Natural killer cell treated with Interleukin-12 subunit alpha and Interleukin-12 subunit beta and Interleukin-15 and Interleukin-18, amount 100 ng/mL, for 72 hours (primary cell): ENCODE results near the gene TMEM63A. TPM values are rescaled to one million over a fixed set of nuclear protein-coding genes. Genes with fewer than 3 reads are reported as not detected.
"Not testable (repeated sequence)": the region's sequence is repeated elsewhere in the genome, so short reads cannot be mapped to it uniquely, and the experiment has no call there.

ENCODE experiments used
- ATAC-seq, 2 donors: fragments of 150-1000 bp; cut with Tn5 transposase in 1 of 2; sonication (Bioruptor Pico), chemical (Tn5 transposase) in 1 of 2; 2 replicates each; pipeline ENCODE4 v1.10.0; 2021
- DNase-seq: peaks from one replicate; pipeline ENCODE4 v3.0.0; 2022; ENCODE audit warnings: low spot score
- H3K27ac Mint-ChIP-seq, 2 donors: 1 replicate in 1 of 2; 2 replicates in 1 of 2; pipeline ENCODE4 v1.8.0; 2022; ENCODE audit warnings: mixed read lengths in 2 of 2, mild to moderate bottlenecking in 1 of 2, moderate library complexity in 1 of 2
- H3K27me3 Mint-ChIP-seq, 2 donors: 1 replicate in 1 of 2; 2 replicates in 1 of 2; pipeline ENCODE4 v1.8.0; 2022; ENCODE audit warnings: mixed read lengths in 2 of 2
- H3K36me3 Mint-ChIP-seq: one replicate; pipeline ENCODE4 v1.8.0; 2022; ENCODE audit warnings: mixed read lengths
- H3K4me1 Mint-ChIP-seq, 2 donors: 1 replicate in 1 of 2; 2 replicates in 1 of 2; pipeline ENCODE4 v1.8.0; 2022; ENCODE audit warnings: low read depth in 2 of 2, mixed read lengths in 2 of 2, mild to moderate bottlenecking in 1 of 2
- H3K4me3 Mint-ChIP-seq: one replicate; pipeline ENCODE4 v1.8.0; 2022; ENCODE audit warnings: mixed read lengths
- H3K9me3 Mint-ChIP-seq: 2 replicates; pipeline ENCODE4 v1.8.0; 2022; ENCODE audit warnings: mixed read lengths
- total RNA-seq, 2 donors: library from RNA; stranded (reverse); gene quantifications; one replicate each; pipeline ENCODE4 v1.2.3, GENCODE V29; 2022

Gene TMEM63A
- total RNA-seq, 2 donors from 2014 or later = 42.7 to 53.6 TPM

DNA sequence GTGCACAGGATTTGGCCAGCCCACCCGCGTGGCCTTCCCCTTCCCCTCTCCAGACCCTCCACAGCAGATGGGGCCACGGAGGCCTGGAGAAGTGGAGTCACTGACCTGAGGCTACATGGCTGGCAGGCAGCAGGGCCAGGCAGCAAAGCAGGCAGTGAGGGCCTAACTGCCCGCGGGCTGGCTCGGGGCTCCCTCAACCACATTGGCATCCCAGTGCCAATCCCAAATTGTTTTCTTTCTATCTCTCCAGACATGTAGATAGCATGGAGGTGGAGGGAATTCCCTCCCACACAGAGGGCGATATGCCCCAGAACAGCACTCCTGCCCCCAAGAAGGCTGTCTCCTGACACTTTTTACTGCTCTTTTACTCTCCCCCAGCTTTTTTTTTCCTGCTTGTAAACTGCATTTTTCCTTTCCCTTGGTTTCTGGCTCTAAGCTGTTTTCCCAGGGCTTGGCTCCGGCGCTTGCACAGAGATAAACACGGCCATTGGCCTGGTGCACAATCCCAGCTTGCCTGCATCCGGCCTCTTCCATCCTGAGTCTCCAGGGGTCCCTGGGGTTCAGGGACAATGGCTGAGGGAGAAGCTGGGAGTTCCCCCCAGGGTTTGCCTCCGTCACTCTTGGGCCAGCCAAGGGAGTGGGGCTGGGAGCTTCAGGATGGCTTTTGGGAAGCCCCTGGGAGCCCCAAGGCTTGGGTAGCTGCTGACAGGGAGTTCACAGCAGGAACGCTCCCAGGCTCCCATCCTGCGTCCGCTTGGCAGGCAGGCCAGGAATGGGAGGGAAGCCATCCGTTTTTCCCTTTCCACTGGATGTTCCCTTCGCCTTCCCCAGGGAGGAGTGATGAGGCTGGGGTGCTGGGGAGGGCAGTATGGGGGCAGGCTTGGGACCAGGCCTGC lies 65.3 kb downstream of the TMEM63A start:
- Mint-ChIP-seq H3K27ac (no peak overlapping the region), H3K4me1 (no peaks in the 10 kb centered on the region), H3K36me3 (no peaks in the 10 kb centered on the region), H3K27me3 (no peaks in the 10 kb centered on the region), H3K4me3 (no peak overlapping the region), H3K9me3 (no peaks in the 10 kb centered on the region)
- ATAC-seq (no peak), DNase-seq (no peak)

DNA sequence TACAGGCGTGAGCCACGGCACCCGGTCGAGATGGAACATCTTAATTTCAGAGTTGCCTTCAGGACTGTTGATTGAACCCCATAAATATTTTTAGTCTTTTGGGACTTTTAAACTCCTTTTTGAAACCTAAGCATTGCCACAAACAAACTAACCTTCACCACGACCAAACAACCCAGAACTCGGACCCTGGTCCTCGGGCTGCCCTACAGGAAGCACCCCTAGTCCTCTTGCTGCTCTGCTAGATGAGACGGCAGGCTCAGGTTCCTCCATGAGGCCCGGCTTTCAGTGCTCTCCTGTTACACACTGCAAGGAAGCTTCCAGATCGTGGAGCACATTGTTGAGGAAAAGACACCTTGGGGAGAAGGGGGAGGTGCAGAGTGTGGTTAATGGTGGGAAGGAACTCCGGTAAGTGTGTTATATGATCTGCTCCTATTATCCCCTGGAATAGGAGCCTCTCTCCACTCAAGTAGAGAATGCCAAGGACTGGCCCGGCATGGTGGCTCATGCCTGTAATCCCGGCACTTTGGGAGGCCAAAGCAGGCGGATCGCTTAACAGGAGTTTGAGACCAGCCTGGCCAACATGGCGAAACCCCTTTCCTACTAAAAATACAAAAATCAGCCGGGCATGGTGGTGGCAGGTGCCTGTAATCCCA lies 66.5 kb downstream of the TMEM63A start:
- no peaks in the 10 kb centered on the region for H3K36me3 Mint-ChIP-seq
- peaks cover 0 to under 1% of the 10 kb centered on the region in 2 donors for H3K4me1 Mint-ChIP-seq
- DNase-seq (no peak), ATAC-seq (no peak)
- H3K27ac Mint-ChIP-seq = no peak overlapping the region
- H3K27me3 Mint-ChIP-seq = peaks cover 0 to under 1% of the 10 kb centered on the region in 2 donors
- H3K4me3 Mint-ChIP-seq = no peak overlapping the region
- H3K9me3 Mint-ChIP-seq = no peaks in the 10 kb centered on the region

DNA sequence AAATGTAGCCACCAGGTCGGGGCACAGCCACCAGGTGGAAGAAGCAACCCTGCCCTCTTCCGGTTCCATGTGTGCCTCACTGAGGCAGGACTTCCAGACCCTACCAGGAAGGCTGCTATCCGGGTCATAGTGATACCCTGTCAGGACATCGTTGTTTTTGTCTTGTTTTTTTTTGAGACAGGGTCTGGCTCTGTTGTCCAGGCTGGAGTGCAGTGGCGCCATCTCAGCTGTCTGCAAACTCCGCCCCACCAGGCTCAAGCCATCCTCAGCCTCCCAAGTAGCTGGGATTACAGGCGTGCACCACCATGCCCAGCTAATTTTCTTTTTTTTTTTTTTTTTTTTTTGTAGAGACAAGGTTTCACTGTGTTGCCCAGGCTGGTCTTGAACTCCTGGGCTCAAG lies 67.1 kb downstream of the TMEM63A start:
- H3K27me3 Mint-ChIP-seq, H3K4me1 Mint-ChIP-seq, DNase-seq, ATAC-seq, H3K27ac Mint-ChIP-seq, H3K36me3 Mint-ChIP-seq, H3K9me3 Mint-ChIP-seq, H3K4me3 Mint-ChIP-seq: not testable (repeated sequence)

DNA sequence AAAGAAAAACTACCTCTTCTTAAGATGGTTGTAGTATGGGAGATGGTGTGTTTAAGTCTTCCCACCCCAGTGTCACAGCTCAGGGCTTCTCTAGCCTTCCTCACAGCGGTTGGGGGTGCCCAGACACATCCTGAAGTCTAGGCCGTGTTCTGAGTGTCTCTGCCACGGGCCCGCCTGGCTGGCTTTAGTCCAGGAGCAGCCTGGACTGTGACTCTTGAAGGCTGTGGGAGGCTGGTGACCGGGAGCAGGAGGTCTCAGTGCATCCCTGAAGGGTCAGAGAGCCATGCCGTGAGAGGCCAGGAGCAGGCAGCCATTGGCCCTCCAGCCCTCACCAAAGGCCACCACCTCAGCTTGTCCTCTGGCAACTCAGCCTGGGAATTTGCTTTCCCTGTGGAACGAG lies 67.8 kb downstream of the TMEM63A start:
- Mint-ChIP-seq H3K4me3 (no peak overlapping the region), H3K9me3 (no peaks in the 10 kb centered on the region), H3K27ac (no peak overlapping the region), H3K36me3 (no peaks in the 10 kb centered on the region), H3K27me3 (peaks cover 0 to 3% of the 10 kb centered on the region in 2 donors), H3K4me1 (peaks cover 0 to 4% of the 10 kb centered on the region in 2 donors)
- ATAC-seq (no peak), DNase-seq (no peak)

DNA sequence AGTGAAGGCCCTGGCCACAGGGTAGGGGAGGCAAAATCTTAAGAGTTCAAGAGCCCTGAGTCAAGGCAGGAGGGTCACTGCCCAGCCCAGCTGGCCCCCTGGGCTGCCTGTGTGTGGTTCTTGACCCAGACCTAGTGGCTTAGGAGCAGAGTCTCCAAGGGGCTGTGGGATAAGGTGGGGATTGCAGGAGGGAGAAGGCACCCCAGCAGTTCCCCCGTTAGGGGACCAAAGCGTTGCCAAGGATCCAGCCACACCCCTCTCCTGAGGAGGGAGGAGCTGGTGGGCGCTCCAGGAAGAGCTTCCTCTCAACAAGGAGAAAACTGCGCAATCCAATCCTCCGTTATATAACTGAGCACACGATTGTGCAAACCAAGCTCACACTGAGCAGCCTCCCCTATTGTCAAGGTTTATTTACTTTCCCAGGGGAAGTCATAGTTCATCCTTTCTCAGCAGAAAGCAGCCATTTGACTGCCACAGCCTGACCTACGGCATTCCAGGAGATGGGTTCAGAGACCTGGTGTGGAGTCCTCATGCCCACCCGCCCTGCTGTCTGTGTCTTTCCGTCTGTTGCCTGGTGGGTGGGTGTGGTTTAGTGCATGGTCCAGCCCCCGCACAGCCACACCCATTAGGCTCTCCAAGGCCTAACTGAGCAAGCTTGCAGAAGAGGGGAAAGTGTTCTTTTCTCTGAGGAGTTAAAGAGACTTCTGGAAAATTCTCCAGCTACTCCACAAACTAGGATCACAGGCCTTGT lies 68.8 kb downstream of the TMEM63A start:
- Mint-ChIP-seq H3K27me3 (peaks cover 0 to 6% of the 10 kb centered on the region in 2 donors), H3K9me3 (no peaks in the 10 kb centered on the region), H3K36me3 (no peaks in the 10 kb centered on the region), H3K4me3 (no peak overlapping the region), H3K27ac (no peak overlapping the region), H3K4me1 (peaks cover 0 to 4% of the 10 kb centered on the region in 2 donors)
- DNase-seq (no peak), ATAC-seq (no peak)

DNA sequence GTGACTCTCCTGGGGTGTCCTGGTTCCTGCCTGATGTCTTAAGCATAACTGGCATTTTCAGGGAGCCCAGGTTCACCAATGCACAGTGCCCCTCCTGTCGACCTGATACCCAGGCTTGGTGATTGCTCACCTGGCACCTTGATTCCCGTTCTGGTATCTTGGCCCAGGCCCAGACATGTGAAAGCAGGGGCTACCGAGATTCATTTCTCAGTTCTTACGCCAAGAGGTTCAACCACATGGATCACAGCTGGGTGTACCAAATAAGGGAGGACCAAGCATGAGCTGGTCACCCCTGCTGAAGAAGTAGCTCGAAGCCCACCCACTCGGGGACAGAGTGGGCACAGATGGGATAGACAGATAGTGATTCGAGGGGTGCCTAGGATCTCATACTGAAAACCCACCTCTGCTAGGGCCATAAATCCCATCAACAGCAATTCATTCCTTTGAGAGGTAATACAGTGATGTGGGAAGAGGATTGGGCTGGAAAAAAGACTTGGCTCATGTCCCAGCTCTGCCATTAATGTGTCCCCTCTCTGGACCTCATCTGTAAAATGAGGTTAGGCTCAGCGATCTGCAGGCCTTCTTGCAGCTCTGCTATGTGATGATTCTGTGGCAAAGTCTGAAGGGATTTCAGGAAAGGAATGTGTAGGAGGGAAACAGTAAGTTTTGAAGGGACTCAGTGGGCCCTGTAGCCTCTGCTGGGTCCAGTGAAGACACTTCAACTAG lies 69.5 kb downstream of the TMEM63A start:
- Mint-ChIP-seq H3K4me3 (no peak overlapping the region), H3K4me1 (peaks cover 0 to 4% of the 10 kb centered on the region in 2 donors), H3K27me3 (peaks cover 0 to 9% of the 10 kb centered on the region in 2 donors), H3K27ac (no peak overlapping the region), H3K9me3 (no peaks in the 10 kb centered on the region), H3K36me3 (no peaks in the 10 kb centered on the region)
- ATAC-seq (no peak), DNase-seq (no peak)

DNA sequence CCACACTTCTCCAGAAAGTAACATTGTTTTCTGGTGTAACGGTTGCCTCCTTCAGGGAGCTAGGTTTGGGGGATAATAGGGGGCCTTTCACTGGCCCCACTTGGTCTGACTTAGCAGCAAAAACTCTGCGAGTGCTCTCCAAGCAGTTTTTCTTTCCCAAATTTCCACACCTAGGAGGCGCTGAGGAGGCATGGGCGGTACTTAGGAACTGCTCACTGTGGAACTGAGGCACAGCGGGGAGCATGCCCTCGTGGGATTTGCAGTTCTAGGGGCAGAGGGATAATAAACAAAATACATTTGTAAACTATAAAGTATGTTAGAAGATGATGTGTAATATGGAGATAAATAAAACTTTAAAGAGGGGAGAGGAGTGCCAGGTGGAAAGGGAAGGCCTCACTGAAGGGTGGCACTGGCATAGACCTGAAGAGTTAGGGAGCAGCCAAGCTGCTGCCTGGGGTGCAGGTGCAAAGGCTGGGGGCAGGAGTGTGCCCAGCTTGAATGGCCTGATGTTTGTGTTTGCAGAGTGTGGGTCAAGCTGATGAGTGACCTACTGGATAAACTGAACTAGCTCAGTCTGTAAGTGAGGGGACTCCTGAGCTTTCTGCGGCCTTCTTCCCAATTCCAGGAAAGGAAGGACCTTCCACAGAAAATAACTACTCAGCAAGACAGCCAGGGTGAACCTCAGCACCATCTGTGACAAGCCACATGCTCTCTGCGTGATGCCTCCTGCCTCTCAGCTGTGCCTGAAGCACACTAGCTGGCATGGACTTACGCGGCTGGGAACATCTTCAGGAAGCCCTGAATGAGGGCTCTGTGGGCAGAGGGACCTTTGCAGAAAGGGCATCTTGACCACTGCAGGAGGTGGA lies 70.3 kb downstream of the TMEM63A start:
- no peak for DNase-seq
- Mint-ChIP-seq H3K27ac (no peak overlapping the region), H3K4me1 (peaks cover 0 to 4% of the 10 kb centered on the region in 2 donors), H3K27me3 (peaks cover 0 to 9% of the 10 kb centered on the region in 2 donors), H3K9me3 (no peaks in the 10 kb centered on the region), H3K4me3 (no peak overlapping the region), H3K36me3 (no peaks in the 10 kb centered on the region)
- no peak for ATAC-seq

DNA sequence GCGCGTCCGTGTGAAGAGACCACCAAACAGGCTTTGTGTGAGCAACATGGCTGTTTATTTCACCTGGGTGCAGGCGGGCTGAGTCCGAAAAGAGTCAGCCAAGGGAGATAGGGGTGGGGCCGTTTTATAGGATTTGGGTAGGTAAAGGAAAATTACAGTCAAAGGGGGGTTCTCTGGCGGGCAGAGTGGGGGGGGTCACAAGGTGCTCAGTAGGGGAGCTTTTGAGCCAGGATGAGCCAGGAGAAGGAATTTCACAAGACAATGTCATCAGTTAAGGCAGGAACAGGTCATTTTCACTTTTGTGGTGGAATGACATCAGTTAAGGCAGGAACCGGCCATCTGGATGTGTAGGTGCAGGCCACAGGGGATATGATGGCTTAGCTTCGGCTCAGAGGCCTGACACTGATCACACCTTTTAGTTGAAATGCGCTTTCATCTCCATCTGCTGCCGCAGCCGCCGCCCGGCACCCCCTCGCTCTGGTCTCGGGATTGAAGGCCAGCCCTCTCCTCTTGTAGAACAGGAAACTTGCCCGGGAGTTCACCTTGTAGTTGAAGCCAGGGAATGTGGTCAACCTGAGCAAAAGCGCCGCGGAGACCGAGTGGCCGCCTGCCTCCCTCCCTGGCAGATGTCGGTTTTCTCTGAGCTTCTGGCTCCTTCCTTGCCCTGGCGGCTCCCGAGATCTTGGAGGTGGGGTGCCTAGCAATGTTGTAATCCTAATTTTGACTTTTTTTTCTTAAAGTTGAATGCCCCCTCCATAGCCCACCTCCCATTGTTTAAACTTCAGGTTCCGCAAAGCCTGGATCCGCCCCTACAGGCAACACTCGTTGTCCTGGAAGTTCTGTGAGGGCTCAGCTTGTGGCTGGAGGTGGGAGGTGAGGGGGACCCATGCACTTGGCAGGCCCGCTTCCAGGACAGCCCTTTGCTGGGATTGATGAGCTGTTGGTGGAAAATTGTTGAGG lies 71.3 kb downstream of the TMEM63A start:
- not testable (repeated sequence) for H3K4me1 Mint-ChIP-seq, H3K27me3 Mint-ChIP-seq, H3K27ac Mint-ChIP-seq, DNase-seq, ATAC-seq, H3K36me3 Mint-ChIP-seq, H3K9me3 Mint-ChIP-seq
- H3K4me3 Mint-ChIP-seq = peak overlapping the region; percentile 79

DNA sequence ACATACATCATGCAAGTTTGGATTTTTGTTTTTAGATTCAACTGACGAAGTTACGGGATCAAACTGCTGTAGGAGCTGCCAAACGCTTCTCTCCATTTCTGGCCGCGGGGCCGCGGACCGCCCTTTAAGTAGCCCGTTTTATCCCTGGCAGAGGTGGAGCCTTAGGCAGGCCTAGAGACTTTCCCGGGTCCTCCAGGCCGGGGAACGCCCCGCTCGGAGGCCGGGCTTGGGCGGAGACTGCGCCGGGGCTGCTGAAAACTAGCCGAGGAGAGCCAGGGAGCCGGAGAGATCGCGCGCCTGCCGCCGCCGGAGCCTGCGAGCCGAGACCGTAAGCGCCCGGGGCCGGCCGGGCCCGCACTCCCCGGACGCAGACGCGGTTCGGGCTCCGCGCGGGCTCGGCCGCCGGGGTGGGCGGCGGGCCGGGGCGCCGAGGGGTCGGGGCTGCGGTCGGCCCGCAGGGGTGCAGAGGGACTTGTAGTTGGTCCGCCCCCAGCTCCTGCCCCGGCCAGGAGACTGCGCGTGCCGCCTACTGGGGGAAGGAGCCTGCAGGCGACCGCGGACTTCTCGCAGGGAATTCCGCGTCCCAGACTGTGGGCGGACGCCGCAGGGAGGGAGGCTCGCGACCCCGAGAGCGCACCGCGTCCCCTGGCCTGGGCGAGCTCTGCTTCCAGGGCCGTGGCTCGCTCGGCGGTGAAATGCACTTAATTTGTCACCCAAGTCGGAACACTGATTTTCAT lies 72.2 kb downstream of the TMEM63A start, which contains the start of gene EPHX1:
TSS of gene EPHX1 (plus strand) at position 283 of the 737 bp plus-strand sequence. CDS start 18,606 bp downstream, outside the sequence.
- ATAC-seq (peak; percentile 93 to 94), DNase-seq (peak; percentile 76)
- Mint-ChIP-seq H3K27me3 (peaks cover 0 to 9% of the 10 kb centered on the region in 2 donors), H3K27ac (no peak within 1 kb of the TSS), H3K4me3 (peak within 1 kb of the TSS; percentile 79), H3K4me1 (peaks cover 0 to 4% of the 10 kb centered on the region in 2 donors), H3K36me3 (no peaks in the 10 kb centered on the region), H3K9me3 (no peaks in the 10 kb centered on the region)

DNA sequence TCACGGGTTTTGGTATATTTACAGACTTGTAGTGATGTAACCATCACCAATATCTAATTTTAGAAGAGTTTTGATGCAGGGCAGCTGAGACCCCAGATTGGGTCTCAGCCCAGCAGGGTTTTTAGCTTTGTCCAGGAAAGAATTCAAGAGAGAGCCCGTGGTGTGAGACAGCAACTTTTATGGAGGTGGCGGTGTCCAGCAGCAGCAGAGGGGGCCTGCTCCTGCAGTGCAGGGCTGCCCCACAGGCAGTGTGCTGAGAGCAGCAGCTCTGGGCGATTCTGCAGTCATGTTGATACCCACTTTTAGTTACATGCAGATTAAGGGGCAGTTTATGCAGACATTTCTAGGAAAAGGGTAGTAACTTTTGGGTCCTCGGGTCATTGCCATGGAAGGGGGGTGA lies 74.0 kb downstream of the TMEM63A start:
- ATAC-seq = no peak
- H3K27ac Mint-ChIP-seq = no peak overlapping the region
- H3K9me3 Mint-ChIP-seq = no peaks in the 10 kb centered on the region
- DNase-seq = no peak
- H3K4me3 Mint-ChIP-seq = no peak overlapping the region
- peaks cover 0 to 9% of the 10 kb centered on the region in 2 donors for H3K27me3 Mint-ChIP-seq
- no peaks in the 10 kb centered on the region for H3K36me3 Mint-ChIP-seq
- H3K4me1 Mint-ChIP-seq = peaks cover 0 to 7% of the 10 kb centered on the region in 2 donors

DNA sequence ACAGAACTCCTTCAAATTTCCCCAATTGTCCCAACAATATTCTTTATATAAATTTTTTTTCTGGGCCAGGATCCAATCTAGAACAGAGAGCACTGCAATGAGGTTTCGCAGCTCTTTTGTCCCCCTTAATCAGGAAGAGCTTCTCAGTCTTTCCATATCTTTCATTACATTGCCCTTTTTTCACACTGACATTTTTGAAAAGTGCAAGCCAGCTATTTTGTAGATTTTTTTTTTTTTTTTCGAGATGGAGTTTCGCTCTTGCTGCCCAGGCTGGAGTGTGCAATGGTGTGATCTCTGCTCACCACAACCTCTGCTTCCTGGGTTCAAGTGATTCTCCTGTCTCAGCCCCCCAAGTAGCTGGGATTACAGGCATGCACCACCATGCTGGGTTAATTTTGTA lies 75.4 kb downstream of the TMEM63A start:
- not testable (repeated sequence) for H3K27ac Mint-ChIP-seq, H3K9me3 Mint-ChIP-seq, DNase-seq, H3K36me3 Mint-ChIP-seq, ATAC-seq, H3K4me1 Mint-ChIP-seq, H3K4me3 Mint-ChIP-seq, H3K27me3 Mint-ChIP-seq
